ENCODE data around the gene BNC1. TPM values are rescaled to one million over a fixed set of nuclear protein-coding genes. Genes with fewer than 3 reads are reported as not detected.
A peak's percentile ranks its signal among the peaks of the same experiment; 100 is the strongest.

The BNC1 gene
- total RNA-seq, 1 donor from 2014 or later = 0.67 TPM

GRCh38 chr15:83206526-83207008, 77.9 kb downstream of the BNC1 start:
- H3K4me1 Mint-ChIP-seq (ENCODE audit: low read depth) = peaks cover 31% of the 10 kb centered on the region
- peak overlapping the region; percentile 99 for H3K27ac Mint-ChIP-seq
- no peak for TF ChIP-seq CTCF (IDR thresholded peaks at IDR 0.05; ENCODE audit: unreplicated experiment)
- no peaks in the 10 kb centered on the region for H3K9me3 Mint-ChIP-seq (ENCODE audit: low read depth)
- peak overlapping the region; percentile 98 for H3K4me3 Mint-ChIP-seq (ENCODE audit: low read depth)
- DNase-seq (ENCODE audit: low spot score, unreplicated experiment) = no peak
- no peaks in the 10 kb centered on the region for H3K36me3 Mint-ChIP-seq (ENCODE audit: insufficient read depth)
- no peaks in the 10 kb centered on the region for H3K27me3 Mint-ChIP-seq

Other genes with a start within 250 kb of the BNC1 start
- 38.7 and 39.0 TPM in 2 replicates for gene BTBD1, start 217.4 kb downstream of the BNC1 start, total RNA-seq
- gene TM6SF1, start 177.0 kb downstream of the BNC1 start, total RNA-seq = 0.27 TPM in 1 of 2 replicates, not detected in the other
- gene HDGFL3, start 76.8 kb downstream of the BNC1 start, total RNA-seq = 117 and 121 TPM in 2 replicates
- gene SH3GL3, start 162.7 kb upstream of the BNC1 start, total RNA-seq = 1.1 and 1.2 TPM in 2 replicates